ENCODE measurements around the gene VPS13D.

VPS13D gene

DNA sequence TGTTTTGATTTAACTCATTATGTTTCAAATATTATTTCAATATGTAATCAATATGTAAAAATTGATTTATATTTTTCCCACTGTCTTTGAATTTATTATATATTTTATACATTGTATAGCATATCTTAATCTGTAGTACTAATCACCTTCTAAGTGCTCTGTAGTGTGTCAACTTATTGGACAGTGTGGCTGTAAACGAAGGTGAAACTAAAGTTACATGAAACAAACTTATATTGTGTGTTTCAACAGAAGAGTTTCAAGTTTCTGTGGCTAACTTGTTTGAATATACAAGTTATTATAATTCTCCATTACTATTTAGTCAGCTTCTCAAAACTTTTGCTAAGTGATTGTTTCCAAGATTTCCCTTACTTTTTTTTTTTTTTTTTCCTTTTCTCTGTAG, 212.4 kb downstream of the VPS13D start:
- H4K20me1 ChIP-seq (ENCODE audit: control insufficient read depth, insufficient read depth, low read depth, low read length), result no peaks in the 10 kb centered on the region; the same call in 1 of the 2 replicates
- H3K36me3 ChIP-seq (ENCODE audit: control insufficient read depth, low read length), result no peaks in the 10 kb centered on the region
- H3K9me3 ChIP-seq (ENCODE audit: control insufficient read depth, insufficient read depth, low read length), result no peaks in the 10 kb centered on the region
- H3K4me2 ChIP-seq (ENCODE audit: low read length), result no peak overlapping the region
- no peak overlapping the region for H3K27ac ChIP-seq (ENCODE audit: low read depth, low read length)
- H3K4me3 ChIP-seq (ENCODE audit: low read length), result no peak overlapping the region
- no peak for TF ChIP-seq EZH2phosphoT487 (IDR thresholded peaks at IDR 0.05; ENCODE audit: borderline replicate concordance, low read length)
- TF ChIP-seq, protein P1, sequence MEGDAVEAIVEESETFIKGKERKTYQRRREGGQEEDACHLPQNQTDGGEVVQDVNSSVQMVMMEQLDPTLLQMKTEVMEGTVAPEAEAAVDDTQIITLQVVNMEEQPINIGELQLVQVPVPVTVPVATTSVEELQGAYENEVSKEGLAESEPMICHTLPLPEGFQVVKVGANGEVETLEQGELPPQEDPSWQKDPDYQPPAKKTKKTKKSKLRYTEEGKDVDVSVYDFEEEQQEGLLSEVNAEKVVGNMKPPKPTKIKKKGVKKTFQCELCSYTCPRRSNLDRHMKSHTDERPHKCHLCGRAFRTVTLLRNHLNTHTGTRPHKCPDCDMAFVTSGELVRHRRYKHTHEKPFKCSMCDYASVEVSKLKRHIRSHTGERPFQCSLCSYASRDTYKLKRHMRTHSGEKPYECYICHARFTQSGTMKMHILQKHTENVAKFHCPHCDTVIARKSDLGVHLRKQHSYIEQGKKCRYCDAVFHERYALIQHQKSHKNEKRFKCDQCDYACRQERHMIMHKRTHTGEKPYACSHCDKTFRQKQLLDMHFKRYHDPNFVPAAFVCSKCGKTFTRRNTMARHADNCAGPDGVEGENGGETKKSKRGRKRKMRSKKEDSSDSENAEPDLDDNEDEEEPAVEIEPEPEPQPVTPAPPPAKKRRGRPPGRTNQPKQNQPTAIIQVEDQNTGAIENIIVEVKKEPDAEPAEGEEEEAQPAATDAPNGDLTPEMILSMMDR (IDR thresholded peaks at IDR 0.05; ENCODE audit: low read depth, low read length, poor library complexity, severe bottlenecking), result no peak
- H3K27me3 ChIP-seq (ENCODE audit: control insufficient read depth, low read length), result no peaks in the 10 kb centered on the region
- H3K79me2 ChIP-seq (ENCODE audit: control insufficient read depth, low read length), result no peaks in the 10 kb centered on the region
- no peaks in the 10 kb centered on the region for H3K4me1 ChIP-seq (ENCODE audit: control insufficient read depth, low read length)
- no peaks in the 10 kb centered on the region for H3F3A ChIP-seq (ENCODE audit: control insufficient read depth, insufficient read depth)
- no peaks in the 10 kb centered on the region for H3K9me2 ChIP-seq (replicated peaks; ENCODE audit: control insufficient read depth, low read length)

DNA sequence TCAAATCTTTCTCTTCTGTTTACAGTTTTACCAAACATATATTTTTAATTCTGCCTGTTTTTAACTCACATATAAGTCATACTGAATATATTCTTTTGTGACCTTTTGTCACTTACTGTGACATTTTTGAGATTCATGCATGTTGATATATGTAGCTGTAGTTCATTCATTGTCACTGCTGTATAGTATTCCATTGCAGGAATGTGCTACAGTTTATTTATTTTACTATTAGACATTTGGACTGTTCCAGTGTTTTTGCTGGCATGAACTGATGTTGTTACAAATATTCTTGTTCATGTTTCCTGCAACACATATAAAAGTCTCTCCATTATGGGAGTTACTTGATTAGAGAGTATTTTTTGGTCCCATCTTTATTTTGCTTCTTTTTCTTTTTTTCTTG, 213.3 kb downstream of the VPS13D start:
- no peak for TF ChIP-seq EZH2phosphoT487 (IDR thresholded peaks at IDR 0.05; ENCODE audit: borderline replicate concordance, low read length)
- TF ChIP-seq, protein P1 (IDR thresholded peaks at IDR 0.05; ENCODE audit: low read depth, low read length, poor library complexity, severe bottlenecking), result no peak
- Histone ChIP-seq H3K79me2 (ENCODE audit: control insufficient read depth, low read length) (no peaks in the 10 kb centered on the region), H3F3A (ENCODE audit: control insufficient read depth, insufficient read depth) (no peaks in the 10 kb centered on the region), H3K27ac (ENCODE audit: low read depth, low read length) (no peak overlapping the region), H3K36me3 (ENCODE audit: control insufficient read depth, low read length) (no peaks in the 10 kb centered on the region), H4K20me1 (ENCODE audit: control insufficient read depth, insufficient read depth, low read depth, low read length) (no peaks in the 10 kb centered on the region; the same call in 1 of the 2 replicates), H3K4me1 (ENCODE audit: control insufficient read depth, low read length) (no peaks in the 10 kb centered on the region), H3K4me2 (ENCODE audit: low read length) (no peak overlapping the region), H3K9me2 (replicated peaks; ENCODE audit: control insufficient read depth, low read length) (no peaks in the 10 kb centered on the region), H3K9me3 (ENCODE audit: control insufficient read depth, insufficient read depth, low read length) (no peaks in the 10 kb centered on the region), H3K27me3 (ENCODE audit: control insufficient read depth, low read length) (no peaks in the 10 kb centered on the region), H3K4me3 (ENCODE audit: low read length) (no peak overlapping the region)

DNA sequence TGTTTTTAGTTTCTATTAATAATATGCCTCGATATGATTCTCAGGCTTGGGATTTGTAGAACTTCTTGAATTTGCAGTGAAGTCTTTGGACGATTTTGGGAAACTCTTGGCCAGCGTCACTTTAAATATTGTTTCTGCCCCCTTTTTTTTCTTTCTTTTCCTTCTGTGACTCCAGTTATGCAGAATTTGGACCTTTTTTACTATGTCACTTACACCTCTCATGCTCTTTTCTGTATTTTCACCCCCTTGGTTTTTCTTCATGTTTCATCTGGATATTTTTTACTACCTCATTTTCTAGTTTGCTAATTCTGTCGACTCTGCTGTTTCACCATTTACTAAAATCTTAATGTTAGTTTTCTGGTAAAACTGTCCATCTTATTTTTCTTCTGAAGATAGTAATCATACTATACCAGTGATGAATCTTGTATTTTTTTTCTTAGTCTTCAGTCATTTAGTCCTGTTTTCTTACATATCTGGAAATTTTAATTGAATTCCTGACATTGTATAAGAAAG, 214.6 kb downstream of the VPS13D start:
- H3K27me3 ChIP-seq (ENCODE audit: control insufficient read depth, low read length), result no peaks in the 10 kb centered on the region

More for the DNA sequence above, 214.6 kb downstream of the VPS13D start:
- Histone ChIP-seq H3K36me3 (ENCODE audit: control insufficient read depth, low read length) (no peaks in the 10 kb centered on the region), H3K9me2 (replicated peaks; ENCODE audit: control insufficient read depth, low read length) (no peaks in the 10 kb centered on the region), H3K4me2 (ENCODE audit: low read length) (no peak overlapping the region), H3K27ac (ENCODE audit: low read depth, low read length) (no peak overlapping the region), H4K20me1 (ENCODE audit: control insufficient read depth, insufficient read depth, low read depth, low read length) (no peaks in the 10 kb centered on the region; the same call in 1 of the 2 replicates), H3K9me3 (ENCODE audit: control insufficient read depth, insufficient read depth, low read length) (no peaks in the 10 kb centered on the region), H3K4me1 (ENCODE audit: control insufficient read depth, low read length) (no peaks in the 10 kb centered on the region), H3F3A (ENCODE audit: control insufficient read depth, insufficient read depth) (no peaks in the 10 kb centered on the region), H3K79me2 (ENCODE audit: control insufficient read depth, low read length) (no peaks in the 10 kb centered on the region), H3K4me3 (ENCODE audit: low read length) (no peak overlapping the region)
- TF ChIP-seq EZH2phosphoT487 (IDR thresholded peaks at IDR 0.05; ENCODE audit: borderline replicate concordance, low read length), result no peak
- TF ChIP-seq, protein P1 (IDR thresholded peaks at IDR 0.05; ENCODE audit: low read depth, low read length, poor library complexity, severe bottlenecking), result no peak

Data from DOHH2 (cell line).